T-helper 2 cell (primary cell): Measurements from ENCODE around the gene UCK2.

Experiments
- DNase-seq, 5 experiments: peaks; one replicate each; pipeline versions ENCODE4 v3.0.0 to v3.0.0-alpha.2; 2012 to 2022

The UCK2 gene

DNA sequence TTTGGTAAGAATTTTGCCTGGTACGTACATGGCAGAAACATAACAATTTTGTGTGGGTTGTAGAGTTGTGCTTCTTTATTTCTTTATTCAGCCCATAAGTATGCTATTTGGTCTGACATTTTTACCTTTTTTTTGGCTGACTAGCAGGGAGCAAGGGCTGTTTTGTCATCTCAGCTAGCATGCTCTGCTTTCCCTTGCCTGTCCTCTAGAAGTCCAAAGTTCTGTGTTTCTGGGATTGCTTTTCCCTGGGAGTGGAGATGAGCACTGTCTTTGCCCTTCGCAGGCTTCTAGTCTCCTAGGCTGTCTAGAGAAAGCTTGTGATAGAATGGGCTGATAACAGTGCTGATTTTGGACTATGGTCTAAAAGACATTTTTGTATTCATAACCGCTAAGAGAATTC is 7.5 kb downstream of the UCK2 start:
- DNase-seq, result no peak

GRCh38 chr1:165836664-165837482 is 9.5 kb downstream of the UCK2 start:
- no peak for DNase-seq

DNA sequence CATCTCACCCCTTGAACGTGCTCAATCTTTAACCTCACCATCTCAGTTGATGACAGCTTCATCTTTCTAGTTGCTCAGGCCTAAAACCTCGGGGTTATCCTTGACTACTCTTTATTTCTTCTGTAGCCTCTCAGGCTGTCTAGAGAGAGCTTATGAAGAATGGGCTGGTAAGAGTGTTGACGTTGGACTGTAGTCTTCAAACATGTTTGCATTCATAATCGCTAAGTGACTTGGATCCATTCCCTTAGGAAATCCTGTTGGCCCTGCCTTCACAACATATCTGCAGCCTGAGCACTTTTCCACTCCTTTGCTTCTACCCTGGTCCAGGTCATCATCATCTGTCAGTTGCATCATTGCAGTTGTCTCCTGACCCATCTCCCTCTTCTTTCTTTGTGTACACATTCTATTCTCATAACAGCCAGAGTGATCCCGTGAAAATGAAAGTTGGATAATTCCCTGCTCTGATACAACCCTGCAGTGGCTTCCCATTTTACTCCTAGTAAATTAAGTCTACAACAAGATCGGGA is 10.5 kb downstream of the UCK2 start:
- DNase-seq, result no peak

DNA sequence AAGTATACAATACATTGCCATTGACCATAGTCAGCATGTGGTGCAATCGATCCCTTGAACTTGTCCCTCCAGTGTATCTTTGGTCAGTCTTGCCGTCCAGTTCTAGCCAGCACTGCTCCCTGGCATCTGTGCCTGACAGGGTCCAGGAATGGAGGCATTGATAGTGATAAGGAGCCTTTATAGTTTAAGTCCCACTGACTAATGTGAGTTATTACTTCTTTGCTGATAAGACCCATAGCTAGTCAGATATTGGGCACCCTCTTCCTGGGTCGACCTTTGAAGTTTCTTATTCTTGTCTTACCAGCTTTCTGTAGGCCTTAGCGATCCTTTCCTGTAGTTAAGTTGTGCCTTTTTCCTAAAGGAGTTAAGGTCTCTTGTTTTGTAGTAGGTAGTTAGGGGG is 13.0 kb downstream of the UCK2 start:
- DNase-seq, result no peak

- peak in 1 of 5 experiments; percentile 81 for DNase-seq
Measured at GRCh38 chr1:165841582-165842017, 14.2 kb downstream of the UCK2 start.

- no peak for DNase-seq
Measured at GRCh38 chr1:165842023-165842670, 14.7 kb downstream of the UCK2 start.

GRCh38 chr1:165842671-165843129 is 15.3 kb downstream of the UCK2 start:
- DNase-seq, result peak in 1 of 5 experiments; percentile 68

DNA sequence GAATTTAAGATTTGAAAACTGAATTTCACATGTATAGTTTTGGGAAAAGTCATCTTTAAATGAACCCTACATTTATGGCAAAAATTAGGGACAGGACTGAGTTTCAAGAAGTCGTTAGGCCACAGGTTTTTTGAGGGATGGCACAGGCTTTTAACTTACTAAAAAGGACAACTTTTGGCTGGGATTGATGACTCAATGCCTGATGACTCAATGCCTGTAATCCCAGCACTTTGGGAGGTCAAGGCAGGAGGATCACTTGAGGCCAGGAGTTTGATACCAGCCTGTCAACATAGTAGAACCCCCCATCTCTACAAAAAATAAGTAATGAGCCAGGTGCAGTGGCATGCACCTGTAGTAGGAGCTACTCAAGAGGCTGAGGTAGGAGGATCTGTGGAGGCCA is 15.9 kb downstream of the UCK2 start:
- DNase-seq, result no peak

GRCh38 chr1:165844114-165844798 is 16.8 kb downstream of the UCK2 start:
- DNase-seq, result no peak

GRCh38 chr1:165844933-165845332 is 17.5 kb downstream of the UCK2 start:
- no peak for DNase-seq

DNA sequence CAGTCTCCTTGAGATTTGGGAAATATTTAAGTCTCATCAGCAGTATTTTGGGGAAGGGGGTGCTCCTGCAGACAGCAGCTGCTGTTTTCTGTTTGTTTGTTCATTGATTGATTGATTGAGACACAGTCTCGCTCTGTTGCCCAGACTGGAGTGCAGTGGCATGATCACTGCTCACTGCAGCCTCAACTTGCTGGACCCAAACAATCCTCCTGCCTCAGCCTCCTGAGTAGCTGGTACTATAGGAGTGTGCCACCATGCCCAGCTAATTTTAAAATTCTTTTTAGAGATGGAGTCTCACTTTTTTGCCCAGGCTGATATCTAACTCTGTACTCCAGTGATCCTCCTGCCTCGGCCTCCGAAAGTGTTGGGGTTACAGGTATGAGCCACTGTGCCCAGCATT is 18.2 kb downstream of the UCK2 start:
- no peak for DNase-seq

- peak in 1 of 5 experiments; percentile 88 for DNase-seq
Measured at GRCh38 chr1:165845992-165846748, 18.8 kb downstream of the UCK2 start.

DNA sequence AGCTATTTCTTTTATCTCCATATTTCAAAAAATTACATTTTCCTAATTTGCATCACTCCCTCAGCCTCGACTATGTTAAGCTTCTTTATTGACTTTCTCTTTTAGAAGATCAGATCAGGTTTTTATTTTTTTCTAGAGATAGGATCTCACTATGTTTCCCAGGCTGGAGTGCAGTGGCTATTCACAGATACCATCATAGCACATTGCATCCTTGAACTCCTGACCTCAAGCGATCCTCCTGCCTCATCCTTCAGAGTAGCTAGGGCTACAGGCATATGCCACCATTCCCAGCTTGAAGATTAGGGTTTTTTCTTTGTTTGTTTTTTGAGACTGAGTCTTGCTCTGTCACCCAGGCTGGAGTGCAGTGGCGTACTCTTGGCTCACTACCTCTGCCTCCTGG is 20.1 kb downstream of the UCK2 start:
- DNase-seq, result no peak

DNA sequence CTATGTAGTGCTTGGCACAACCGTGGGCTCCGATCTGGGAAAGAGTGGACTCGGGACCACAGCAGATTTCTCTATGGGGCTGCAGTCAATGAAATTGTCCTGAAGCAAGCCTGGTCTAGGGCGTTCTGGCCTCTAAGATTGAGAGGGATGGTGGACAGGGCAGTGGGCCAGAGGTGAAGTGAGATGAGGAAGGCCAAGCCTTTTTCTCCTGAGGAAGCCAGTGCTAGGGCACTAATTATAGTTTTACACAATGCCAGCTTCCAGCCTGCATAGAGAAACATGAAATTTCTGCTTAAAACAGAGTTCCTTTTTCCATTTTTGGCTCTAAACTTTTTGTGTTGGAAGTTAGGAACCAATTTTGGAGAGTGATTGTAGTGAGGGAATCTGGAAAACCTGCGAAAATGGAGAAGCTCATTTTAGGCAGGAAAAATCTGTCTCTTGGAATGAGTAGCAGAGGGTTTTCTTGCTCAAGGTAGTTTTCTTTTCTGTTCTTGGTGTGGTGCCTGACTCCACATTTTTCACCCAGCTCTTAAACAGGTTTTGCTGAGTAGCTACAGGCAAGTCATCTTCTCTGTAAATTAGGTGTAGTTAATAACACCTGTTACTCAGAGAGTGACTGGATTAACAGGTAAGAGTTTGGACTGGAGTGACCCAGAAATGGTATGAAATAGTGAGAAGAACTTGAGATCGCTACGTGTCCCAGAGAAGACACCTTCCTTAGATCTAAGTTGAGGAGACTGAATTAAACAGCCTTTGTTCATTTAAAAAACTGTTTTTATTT is 22.1 kb downstream of the UCK2 start:
- DNase-seq, result no peak

GRCh38 chr1:165851034-165851658 is 23.7 kb downstream of the UCK2 start:
- DNase-seq, result peak in 1 of 5 experiments; percentile 83

DNA sequence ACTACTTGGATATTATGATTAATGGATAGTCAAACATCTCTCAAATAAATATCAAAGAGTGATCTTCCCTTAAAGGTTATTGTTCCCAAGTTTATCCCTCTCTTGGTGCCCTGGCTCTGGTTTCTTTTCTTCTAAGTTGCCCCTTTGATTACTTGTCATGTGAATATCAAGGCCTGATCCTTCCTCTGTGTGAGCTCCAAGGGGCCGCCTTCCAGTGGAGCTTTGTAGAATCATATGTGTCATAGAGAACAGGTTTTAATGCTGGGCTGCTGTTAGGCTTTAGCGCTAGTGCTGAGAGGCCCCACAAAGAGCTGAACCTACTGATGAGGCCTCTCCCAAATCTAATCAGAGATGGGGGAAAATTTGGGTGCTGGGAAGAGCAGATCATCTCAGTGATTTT is 25.5 kb downstream of the UCK2 start:
- DNase-seq, result no peak

DNA sequence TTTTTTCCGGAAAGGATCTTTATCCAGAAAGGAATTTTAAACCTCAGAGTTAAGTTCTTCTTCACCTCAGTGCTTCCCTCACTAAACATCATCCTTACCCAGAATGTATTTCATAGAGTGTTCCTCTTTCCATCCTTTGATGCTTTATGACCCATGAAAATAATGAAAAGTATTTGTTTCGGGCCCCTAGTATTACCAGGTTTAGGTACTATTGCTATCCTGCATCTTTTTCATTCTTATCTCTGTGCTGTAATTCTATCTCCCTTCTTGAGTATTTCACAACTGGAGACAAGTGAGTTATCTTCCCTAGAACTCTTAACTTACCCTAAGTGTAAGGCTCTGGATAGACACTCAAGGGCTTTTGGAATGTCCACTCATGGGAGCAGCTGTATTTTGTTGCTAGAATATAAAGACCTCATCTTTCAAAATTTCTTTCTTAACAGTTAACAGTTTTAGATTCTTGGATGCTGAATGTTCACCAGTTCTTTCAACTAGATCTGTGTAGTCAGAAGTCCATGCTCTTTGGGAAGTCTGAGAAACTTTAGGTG is 26.2 kb downstream of the UCK2 start:
- DNase-seq, result no peak

- DNase-seq, result peak in 1 of 5 experiments; percentile 42
Measured at GRCh38 chr1:165854101-165854845, 26.9 kb downstream of the UCK2 start.

DNA sequence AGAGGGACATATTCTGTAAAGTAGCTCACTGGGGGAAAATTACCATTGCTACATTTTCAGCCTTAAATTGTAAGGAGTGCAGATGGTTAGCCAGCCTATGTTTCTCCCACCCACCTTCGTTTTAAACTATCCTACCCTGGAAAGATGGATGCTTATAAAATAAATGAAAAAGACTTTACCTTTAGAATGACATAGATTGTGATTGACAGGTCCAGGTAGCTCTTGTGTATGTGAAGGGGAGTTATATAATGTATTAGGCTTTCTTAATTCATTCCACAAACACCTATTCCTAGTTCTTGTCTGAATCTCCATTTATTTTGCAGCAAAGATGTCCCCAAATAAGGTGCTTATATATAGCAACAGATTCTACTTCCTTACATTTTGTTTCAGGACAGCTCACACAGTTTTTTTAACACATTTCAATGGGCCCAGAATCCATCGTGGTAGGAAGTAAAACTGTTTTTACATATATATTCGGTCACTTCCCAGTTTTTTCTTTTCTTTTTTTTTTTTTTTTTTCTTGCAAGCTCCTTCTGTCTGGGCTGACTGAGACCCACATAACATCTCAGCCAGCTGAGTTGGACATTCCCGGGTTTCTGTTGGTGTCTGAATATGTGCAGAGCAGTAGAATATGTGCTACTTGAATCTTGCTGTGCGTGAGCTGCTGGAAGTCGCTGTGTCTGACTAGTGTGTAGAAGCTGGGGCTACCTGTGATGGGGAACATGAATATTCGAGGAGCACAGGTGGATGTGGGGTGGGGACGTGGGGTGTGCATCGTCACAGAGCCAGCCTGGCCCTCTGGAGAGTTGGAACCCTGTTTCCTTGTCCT is 27.8 kb downstream of the UCK2 start:
- DNase-seq, result no peak
